PC-3 (cell line): Measurements from ENCODE around the gene GPBAR1. TPM values are rescaled to one million over a fixed set of nuclear protein-coding genes. Genes with fewer than 3 reads are reported as not detected.
A peak's percentile ranks its signal among the peaks of the same experiment; 100 is the strongest.

Experiments used
- ATAC-seq: fragments of 200-7000 bp; cut with Tn5 transposase; 2 replicates; pipeline ENCODE4 v1.9.1; 2020; ENCODE audit warnings: mild to moderate bottlenecking, moderate library complexity
- BruUV-seq: library from RNA; stranded (reverse); fragments of 400-500 nt; replicated peaks from 2 replicates; lab custom pipeline; 2021; lab: Mats Ljungman, UMichigan
- CTCF ChIA-PET: fragments of 300-600 bp; sonication (Branson Sonifier 250); formaldehyde crosslinking; loops from one replicate; lab custom pipeline; 2022; ENCODE audit warnings: antibody characterized with exemption; lab: Charles Lee
- POLR2A ChIA-PET: fragments of 300-600 bp; sonication (Branson Sonifier 250); formaldehyde crosslinking; loops from one replicate; lab custom pipeline; 2022; ENCODE audit warnings: antibody characterized with exemption; ENCODE audit not compliant: unreplicated experiment; lab: Charles Lee
- DNase-seq: peaks from one replicate; pipeline ENCODE4 v3.0.0-alpha.2; 2015
- H2AFZ ChIP-seq: fragments of 300-600 bp; sonication (generic); 2 replicates; pipeline ENCODE4 v1.6.0; 2016; ENCODE audit warnings: antibody characterized with exemption, low read length
- H3F3A ChIP-seq: fragments of 300-600 bp; sonication (generic); one replicate; pipeline ENCODE4 v1.6.0; 2017; ENCODE audit warnings: antibody characterized with exemption, low read length, control low read depth, mild to moderate bottlenecking; ENCODE audit not compliant: unreplicated experiment
- H3K27ac ChIP-seq: fragments of 300-600 bp; sonication (generic); 2 replicates; pipeline ENCODE4 v1.5.1; 2016; ENCODE audit warnings: mild to moderate bottlenecking, low read length
- H3K27me3 ChIP-seq: fragments of 300-600 bp; sonication (generic); 2 replicates; pipeline ENCODE4 v1.6.1; 2016; ENCODE audit warnings: low read length, mixed read lengths
- H3K36me3 ChIP-seq: fragments of 300-600 bp; sonication (generic); 2 replicates; pipeline ENCODE4 v1.6.1; 2016; ENCODE audit warnings: low read depth, mixed run types, low read length, mixed read lengths
- H3K4me1 ChIP-seq: fragments of 300-600 bp; sonication (generic); 2 replicates; pipeline ENCODE4 v1.5.1; 2016; ENCODE audit warnings: low read length; ENCODE audit not compliant: insufficient read depth
- H3K4me2 ChIP-seq: fragments of 300-600 bp; sonication (generic); 2 replicates; pipeline ENCODE4 v1.6.0; 2016; ENCODE audit warnings: low read length
- H3K4me3 ChIP-seq: fragments of 300-600 bp; sonication (generic); 2 replicates; pipeline ENCODE4 v1.5.1; 2016; ENCODE audit warnings: mild to moderate bottlenecking, low read length, mixed read lengths
- H3K79me2 ChIP-seq: fragments of 300-600 bp; sonication (generic); 2 replicates; pipeline ENCODE4 v1.6.1; 2017; ENCODE audit warnings: low read length, mixed read lengths
- H3K9ac ChIP-seq: fragments of 300-600 bp; sonication (generic); 2 replicates; pipeline ENCODE4 v1.6.0; 2016; ENCODE audit warnings: mild to moderate bottlenecking, low read length
- H3K9me2 ChIP-seq: fragments of 300-600 bp; sonication (generic); replicated peaks from 2 replicates; pipeline ENCODE4 v1.6.1; 2016; ENCODE audit warnings: mixed run types, low read length, mixed read lengths
- H3K9me3 ChIP-seq: fragments of 300-600 bp; sonication (generic); 2 replicates; pipeline ENCODE4 v1.6.1; 2016; ENCODE audit warnings: low read length, mixed read lengths
- H4K20me1 ChIP-seq: fragments of 300-600 bp; sonication (generic); 2 replicates; pipeline ENCODE4 v1.6.1; 2016; ENCODE audit warnings: low read length, mixed read lengths
- CTCF ChIP-seq: fragments of 300-600 bp; sonication (generic); conservative IDR thresholded peaks from 2 replicates; pipeline ENCODE4 v1.5.1; 2017; ENCODE audit warnings: antibody characterized with exemption, low read depth, mild to moderate bottlenecking, low read length
- EZH2 ChIP-seq: fragments of 300-600 bp; sonication (generic); IDR thresholded peaks from one replicate; pipeline ENCODE4 v1.6.1; 2017; ENCODE audit warnings: antibody characterized with exemption, mild to moderate bottlenecking, low read length; ENCODE audit not compliant: unreplicated experiment
- EZH2phosphoT487 ChIP-seq: fragments of 300-600 bp; sonication (generic); IDR thresholded peaks from 2 replicates; pipeline ENCODE4 v1.6.1; 2018; ENCODE audit warnings: mild to moderate bottlenecking, antibody characterized with exemption, low read length, borderline replicate concordance
- intact Hi-C: fragments of 100-400 bp; cut with micrococcal nuclease; formaldehyde crosslinking; loops from 2 replicates; pipeline ENCODE4 v1.9.0; 2023
- total RNA-seq: library from RNA; depleted of rRNA; stranded (reverse); fragments of >200 nt; gene quantifications from 2 replicates; pipeline ENCODE4 v1.2.3, GENCODE V29; 2014

Gene GPBAR1
- total RNA-seq, 1 experiment from 2014 or later: 0.18 TPM

GRCh38 chr2:218269900-218270720, 9.3 kb downstream of the GPBAR1 start, which contains the start of the genes AAMP and PNKD:
Gene AAMP (minus strand): TSS chr2:218270137. CDS start chr2:218270086, 51 bp downstream.
Gene PNKD (plus strand): TSS chr2:218270519. CDS start chr2:218270536, 17 bp downstream.
- H3K27me3 ChIP-seq: no peaks in the 10 kb centered on the region
- H3F3A ChIP-seq: no peaks in the 10 kb centered on the region
- peak within 1 kb of the TSS; percentile 97 for H3K4me2 ChIP-seq
- no peaks in the 10 kb centered on the region for H3K9me2 ChIP-seq
- POLR2A ChIA-PET: interaction anchor here (0.7 to 1.3 kb wide), 4 partner anchors 17 to 220 kb away, joined by 3 to 8 read pairs (median 4); no protein-coding TSS in a partner anchor
- no peak for TF ChIP-seq EZH2
- 0 out of 2 replicates have a peak, but pooled peaks have one; percentile 12 for TF ChIP-seq CTCF
- no peaks in the 10 kb centered on the region for H3K9me3 ChIP-seq
- peak within 1 kb of the TSS; percentile 79 for H2AFZ ChIP-seq
- peak; percentile 87 for ATAC-seq
- peak; percentile 99 for DNase-seq
- H3K36me3 ChIP-seq: peaks cover 24% of the 10 kb centered on the region
- peak within 1 kb of the TSS; percentile 85 for H3K9ac ChIP-seq
- intact Hi-C loops: loop anchor here (2.0 kb wide), 1 partner anchor 83 kb away; no protein-coding TSS in a partner anchor
- peaks cover 39% of the 10 kb centered on the region for H3K79me2 ChIP-seq
- peaks cover 19% of the 10 kb centered on the region for H3K4me1 ChIP-seq
- 0 out of 2 replicates have a peak within 1 kb of the TSS, but pooled peaks have one; percentile 2 for H3K27ac ChIP-seq
- BruUV-seq: no TSS peak
- H4K20me1 ChIP-seq: no peaks in the 10 kb centered on the region
- peak within 1 kb of the TSS; percentile 90 for H3K4me3 ChIP-seq
- CTCF ChIA-PET: interaction anchor here (0.6 to 1.4 kb wide), 3 partner anchors 17 to 126 kb away, joined by 3 to 8 read pairs (median 5); no protein-coding TSS in a partner anchor

- Histone ChIP-seq H3K36me3 (peaks cover 30% of the 10 kb centered on the region), H3K27me3 (no peaks in the 10 kb centered on the region), H3K4me2 (peak overlapping the region; percentile 97), H2AFZ (peak overlapping the region; percentile 79), H3K9me3 (no peaks in the 10 kb centered on the region), H3K27ac (0 out of 2 replicates have a peak overlapping the region, but pooled peaks have one; percentile 2), H3K4me3 (peak overlapping the region; percentile 87), H4K20me1 (no peaks in the 10 kb centered on the region), H3K4me1 (peaks cover 19% of the 10 kb centered on the region), H3K9ac (peak overlapping the region; percentile 79), H3K79me2 (peaks cover 39% of the 10 kb centered on the region), H3K9me2 (no peaks in the 10 kb centered on the region), H3F3A (no peaks in the 10 kb centered on the region)
- TSS peak; percentile 26 for BruUV-seq
- TF ChIP-seq CTCF: no peak
- no peak for TF ChIP-seq EZH2
- no peak for TF ChIP-seq EZH2phosphoT487
- DNase-seq: peak; percentile 37
- CTCF ChIA-PET: interaction anchor here (0.6 to 1.4 kb wide), 3 partner anchors 16 to 126 kb away, joined by 3 to 8 read pairs (median 5); no protein-coding TSS in a partner anchor
- intact Hi-C loops: loop anchor here (2.0 kb wide), 1 partner anchor 84 kb away; no protein-coding TSS in a partner anchor
- POLR2A ChIA-PET: interaction anchor here (0.9 to 1.3 kb wide), 3 partner anchors 16 to 219 kb away, joined by 3 to 8 read pairs (median 4); no protein-coding TSS in a partner anchor
- peak; percentile 6 for ATAC-seq
These were observed 10.1 kb downstream of the GPBAR1 start for GRCh38 chr2:218270721-218271486.
